Lower leg skin (tissue), 3 donors: ENCODE results near the gene SPDYC.

Experiments
- CTCF ChIP-seq, 3 donors: fragments of 450-650 bp; IDR thresholded peaks; one replicate each; pipeline ENCODE4 v1.5.1; 2016; ENCODE audit warnings: antibody characterized with exemption in 3 of 3, mild to moderate bottlenecking in 3 of 3, moderate library complexity in 2 of 3
- POLR2A ChIP-seq, 2 donors: fragments of 450-650 bp; IDR thresholded peaks; one replicate each; pipeline ENCODE4 v1.6.1; 2016 to 2017; ENCODE audit warnings: antibody characterized with exemption in 2 of 2, mild to moderate bottlenecking in 1 of 2, moderate library complexity in 1 of 2

- TF ChIP-seq CTCF (IDR thresholded peaks at IDR 0.05) (no peak), POLR2A (IDR thresholded peaks at IDR 0.05) (no peak)
Observed at GRCh38 chr11:65125197-65126056, 44.6 kb upstream of the SPDYC start.
